Stimulated activated CD4-positive, alpha-beta T cell treated with anti-CD3 and anti-CD28 coated beads, TNF-alpha, amount 100 ng/mL, for 48 hours (primary cell): Measurements from ENCODE around the gene CST4.
"Not testable (repeated sequence)": the region's sequence is repeated elsewhere in the genome, so short reads cannot be mapped to it uniquely, and the experiment has no call there.

Experiments
- DNase-seq, 3 donors: peaks; one replicate each; pipeline ENCODE4 v3.0.0-alpha.2; 2020; ENCODE audit warnings: low read depth in 3 of 3

Gene CST4

DNA sequence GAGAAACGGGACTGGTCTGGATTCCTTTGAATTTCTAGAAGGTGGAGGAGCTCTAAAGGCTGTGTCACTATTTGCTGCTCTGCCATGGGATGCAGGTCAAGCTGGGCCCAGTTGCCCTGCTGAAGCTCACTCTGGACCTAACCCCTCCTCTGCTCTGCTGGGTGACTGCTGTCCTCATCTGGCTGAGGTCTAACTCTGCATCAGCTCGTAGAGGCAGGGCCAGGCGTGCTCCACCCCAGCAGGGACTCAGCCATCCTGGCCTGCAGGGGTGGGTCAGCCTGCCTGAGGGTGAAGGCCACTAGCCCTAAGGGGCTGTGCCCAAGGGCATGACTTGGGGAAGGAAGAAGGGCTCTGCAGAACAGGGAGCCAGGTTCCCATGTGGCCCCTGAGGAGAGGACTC, 852 bp downstream of the CST4 start:
- no peak for DNase-seq

DNA sequence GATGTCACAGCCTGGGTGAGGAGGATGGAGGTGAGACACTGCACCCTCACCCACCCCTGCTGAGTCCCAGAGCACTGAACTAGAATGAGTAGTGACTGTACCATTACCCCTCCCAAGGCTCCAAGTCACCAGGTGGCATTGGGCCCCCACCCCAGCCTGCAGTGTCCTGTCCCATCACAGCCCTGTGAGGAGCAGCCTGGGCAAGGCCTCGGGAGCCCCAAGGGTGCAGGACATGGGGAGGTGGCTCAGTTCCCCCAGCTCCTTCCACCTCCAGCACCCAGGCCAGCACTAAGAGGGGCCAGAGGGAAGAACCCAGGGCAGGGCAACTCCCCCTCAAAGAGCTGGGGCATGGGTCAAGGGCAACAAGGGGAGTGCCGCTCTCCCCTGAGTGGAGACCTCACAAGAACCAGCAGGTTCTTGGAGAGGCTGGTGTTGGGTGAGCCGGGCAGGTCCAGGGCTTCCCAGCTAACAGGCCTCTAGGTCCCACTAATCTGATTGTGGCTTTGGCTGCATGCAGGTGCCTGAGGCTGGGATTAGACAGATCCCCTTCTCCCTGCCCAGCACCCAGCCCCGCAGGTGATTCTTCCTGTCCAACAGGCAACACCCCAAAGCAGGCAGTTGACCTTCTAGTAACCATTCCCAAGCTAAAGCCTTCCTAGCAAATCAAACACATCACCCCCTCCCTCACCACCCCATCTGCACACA, 2.6 kb downstream of the CST4 start:
- no peak for DNase-seq

DNA sequence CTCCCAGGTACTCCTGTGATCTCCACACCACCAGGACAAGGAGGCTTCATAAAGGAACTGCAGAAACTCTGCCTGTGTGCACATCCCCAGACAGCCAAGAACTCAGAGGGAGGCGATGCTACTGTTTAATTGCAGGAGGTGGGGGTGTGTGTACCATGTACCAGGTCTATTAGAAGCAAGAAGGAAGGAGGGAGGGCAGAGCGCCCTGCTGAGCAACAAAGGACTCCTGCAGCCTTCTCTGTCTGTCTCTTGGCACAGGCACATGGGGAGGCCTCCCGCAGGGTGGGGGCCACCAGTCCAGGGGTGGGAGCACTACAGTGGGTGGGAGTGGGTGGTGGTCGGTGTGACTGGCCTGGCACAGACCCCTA, 3.3 kb downstream of the CST4 start:
- DNase-seq = not testable (repeated sequence)

DNA sequence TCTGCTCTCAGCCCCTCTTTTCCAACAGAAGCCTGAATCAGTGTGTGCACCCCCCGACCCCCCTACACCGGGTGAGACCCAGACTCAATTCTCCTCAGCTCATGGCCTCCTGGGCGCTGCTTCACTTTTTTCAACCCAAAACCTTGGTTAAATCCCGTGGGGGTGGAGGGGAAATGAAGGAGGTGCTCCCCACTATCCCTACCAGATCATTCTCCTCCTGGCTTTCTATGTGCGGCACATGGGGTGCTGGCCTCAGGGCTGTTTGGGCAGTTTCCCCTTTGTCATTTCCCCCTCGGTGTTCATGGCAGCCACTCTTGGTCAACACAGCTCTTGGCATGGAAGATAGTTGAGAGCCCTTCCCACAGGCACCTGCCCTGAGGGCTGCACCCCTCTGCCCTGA, 4.6 kb downstream of the CST4 start:
- DNase-seq = no peak

DNA sequence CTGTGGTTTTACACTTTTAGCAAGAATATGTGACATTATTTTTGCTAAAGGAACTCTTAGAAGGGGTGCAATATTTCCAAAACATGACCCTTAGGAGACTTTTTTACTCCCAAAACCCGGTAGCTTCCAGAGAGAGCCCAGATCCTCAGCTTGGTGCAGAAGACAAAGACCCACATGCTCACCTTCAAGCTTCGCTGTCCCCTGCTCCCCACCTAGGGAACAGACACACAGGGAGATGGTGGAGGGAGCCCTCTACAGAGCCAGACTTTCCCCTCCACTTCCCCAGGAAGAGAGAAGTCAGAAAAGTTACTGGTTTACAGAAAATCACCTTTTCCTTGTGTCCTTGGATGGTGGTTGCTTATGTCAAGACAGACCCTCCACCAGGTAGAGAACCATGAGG, 5.0 kb downstream of the CST4 start:
- no peak for DNase-seq

DNA sequence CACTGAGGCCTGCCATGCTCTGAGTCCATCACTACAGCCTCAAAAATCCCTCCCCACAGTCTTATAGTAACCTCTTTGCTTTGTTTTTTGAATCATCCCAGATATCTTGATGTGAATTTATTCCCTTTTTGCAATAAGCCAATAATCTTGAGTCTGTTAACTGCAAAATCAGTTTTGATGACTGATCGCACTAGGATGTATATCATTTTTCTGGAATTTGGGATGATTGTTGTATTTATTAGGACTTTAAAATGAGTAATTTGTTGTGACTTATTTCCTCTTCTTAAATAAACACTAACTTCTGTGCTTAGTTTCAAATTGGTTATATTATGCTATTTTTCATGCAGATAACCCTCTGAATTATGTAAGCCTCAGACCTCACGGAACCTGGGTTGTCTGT, 5.6 kb downstream of the CST4 start:
- DNase-seq = no peak

DNA sequence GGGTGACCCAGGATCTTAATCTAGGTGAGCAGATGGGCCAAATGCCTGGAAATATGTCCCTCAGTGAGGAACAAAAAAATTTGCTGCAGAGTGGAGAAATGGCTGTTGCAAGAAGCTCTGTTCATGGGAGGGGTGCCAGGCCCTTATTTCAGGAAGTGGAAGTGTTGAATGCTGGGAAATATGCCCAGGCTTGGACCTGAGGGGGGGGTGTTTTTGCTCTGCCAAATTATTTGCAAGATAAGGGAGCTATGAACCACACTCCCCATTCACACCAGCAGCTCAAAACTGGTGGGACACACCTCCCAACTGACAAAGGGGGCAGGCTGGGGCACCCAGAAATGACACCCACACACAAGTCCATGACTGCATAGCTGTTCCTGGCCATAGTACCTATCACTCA, 8.7 kb downstream of the CST4 start:
- DNase-seq = no peak

DNA sequence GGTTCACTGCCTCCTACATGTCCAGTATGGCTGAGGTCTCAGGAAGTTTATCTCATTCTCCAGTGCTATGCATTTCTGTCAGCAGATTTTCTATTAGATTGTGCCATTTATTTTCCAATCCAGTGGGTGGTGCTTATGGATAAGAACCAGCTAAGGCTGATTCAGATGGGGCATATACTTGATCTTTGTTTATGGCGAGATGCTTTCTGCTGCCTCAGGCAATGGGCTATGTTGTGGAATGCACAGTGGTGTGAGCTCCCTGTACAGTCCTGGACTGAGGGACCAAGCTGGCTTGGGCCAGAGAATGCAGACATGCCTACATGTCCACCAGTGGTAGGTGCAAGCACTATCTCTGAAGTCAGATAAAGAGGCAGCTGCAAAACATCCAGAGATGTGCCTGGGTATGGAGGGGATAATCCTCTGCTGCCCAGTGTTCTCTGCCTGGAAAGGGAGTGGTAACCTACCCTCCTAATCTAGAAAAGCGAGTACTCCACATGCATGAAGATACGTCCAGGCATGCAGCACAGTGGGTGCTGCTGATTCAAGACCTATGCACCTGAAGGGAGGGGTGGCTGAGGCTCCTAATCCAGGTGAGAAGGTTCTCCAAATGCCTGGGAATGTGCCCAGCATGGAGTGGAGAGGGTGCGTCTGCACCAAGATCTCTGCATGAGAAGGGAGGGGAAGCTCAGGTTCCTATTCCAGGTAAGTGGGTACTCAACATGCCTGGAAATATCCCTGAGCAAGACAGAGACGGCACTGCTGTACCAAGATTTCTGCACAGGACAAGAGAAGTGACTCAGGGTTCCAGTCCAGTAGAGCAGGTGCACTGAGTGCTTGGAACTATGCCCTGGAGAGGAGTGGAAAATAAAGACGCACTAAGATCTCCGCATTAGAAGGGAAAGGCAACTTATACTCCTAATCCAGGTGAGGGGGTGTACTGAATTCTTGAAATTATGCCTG, 9.4 kb downstream of the CST4 start:
- no peak for DNase-seq

DNA sequence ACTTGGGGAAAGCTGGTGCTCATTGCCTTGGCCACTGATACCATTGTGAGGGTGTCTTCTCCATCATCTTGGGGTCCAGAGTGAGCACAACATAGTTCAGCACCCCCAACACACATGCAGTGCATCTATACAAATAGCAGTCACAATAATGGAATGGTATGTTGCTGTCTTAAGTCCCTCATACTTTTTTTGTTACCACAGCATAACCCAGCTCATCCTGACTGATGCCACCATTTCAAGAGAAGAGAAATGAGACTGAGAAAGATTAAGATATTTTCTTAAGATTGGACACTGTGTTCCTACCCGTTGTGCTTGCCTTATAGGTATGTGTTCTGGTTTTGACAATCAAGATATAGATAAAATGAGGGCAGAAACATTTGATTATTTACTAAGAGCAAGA, 15.6 kb downstream of the CST4 start:
- DNase-seq = no peak

DNA sequence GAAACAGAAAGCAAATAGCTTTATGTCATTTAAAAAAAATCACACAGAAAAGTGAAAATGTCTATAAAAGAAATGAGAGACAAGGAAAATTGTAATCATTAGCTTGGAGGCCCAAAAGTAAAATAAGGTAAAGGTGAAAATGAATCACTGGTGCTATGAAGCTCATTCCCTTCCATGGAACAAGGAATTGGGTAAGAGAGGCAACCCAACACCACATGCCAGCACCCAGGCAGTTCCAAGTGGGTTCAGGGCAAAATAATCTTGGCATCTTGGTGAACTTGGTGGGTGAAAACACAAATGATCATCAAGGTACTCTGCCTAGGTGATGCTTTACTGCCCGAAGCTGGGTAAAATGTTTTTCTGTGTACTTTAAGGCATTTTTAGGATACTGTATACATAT, 16.7 kb downstream of the CST4 start:
- DNase-seq = no peak

DNA sequence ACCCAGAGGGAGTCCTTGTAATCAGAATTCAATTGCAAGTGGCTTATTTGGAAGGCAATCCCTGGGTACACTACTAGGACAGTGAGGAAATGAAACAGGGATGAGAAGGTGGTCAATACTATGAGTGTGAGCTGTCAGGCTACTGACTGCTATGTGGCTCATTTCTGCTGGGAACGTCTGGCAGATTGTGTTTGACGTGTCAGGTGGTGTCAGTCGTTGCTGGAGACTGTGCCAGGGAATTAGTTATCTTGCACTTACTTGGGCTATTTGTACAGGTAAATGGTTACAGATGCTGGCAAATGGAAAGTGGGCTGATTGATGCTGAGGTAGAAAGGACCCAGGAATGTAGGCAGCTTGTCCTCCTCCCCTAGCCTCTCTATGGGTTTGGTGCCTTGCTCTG, 17.4 kb downstream of the CST4 start:
- no peak for DNase-seq

DNA sequence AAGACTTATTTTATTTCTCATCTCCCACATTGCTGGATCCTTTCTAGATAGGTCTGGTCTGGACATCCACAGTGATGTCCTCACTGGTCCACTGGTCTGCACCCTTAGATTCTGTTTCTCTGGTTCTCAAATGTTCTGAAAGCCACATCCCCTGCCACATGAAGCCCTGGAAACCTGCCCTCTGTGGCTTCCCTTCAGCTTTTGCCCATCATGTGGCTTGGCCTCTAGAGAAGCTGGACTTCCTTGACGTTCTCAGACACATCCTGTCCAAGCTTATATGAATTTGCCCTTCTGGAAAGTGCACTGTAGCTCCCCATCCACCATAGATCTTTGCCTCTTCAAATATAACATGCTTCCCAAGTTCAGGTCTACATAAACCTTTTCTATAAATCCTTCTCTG, 18.5 kb downstream of the CST4 start:
- DNase-seq = no peak

DNA sequence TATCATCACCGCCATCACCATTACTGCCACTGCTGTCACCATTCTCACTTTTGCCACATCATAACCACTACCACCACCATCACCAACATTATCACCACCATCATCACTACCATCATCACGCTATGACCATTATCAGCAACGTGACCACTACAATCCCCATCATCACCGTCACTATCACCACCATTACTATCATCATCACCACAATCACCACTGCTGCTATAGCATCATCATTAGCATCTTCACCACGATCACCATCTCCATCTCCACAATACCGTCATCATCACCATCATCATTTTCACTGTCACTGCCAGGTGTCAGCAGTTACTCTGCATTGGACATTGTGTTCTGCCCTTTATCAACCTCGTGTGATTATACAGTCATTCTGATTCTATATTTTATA, 19.0 kb downstream of the CST4 start:
- DNase-seq = no peak

DNA sequence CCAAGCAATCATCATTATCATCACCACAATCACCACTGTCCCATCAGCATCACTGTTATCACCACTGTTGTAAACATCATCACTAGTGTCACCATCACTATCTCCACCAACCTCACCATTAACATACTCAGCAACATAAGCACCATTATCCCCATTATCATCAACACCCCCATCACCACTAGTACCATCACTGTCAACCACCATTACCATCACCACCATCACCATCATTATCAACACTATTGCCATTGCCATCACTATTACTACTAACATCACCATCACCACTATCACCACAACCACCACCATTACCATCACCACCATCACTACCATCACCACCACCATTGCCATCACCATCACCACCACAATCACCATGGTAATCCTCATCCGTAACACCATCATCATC, 19.5 kb downstream of the CST4 start:
- DNase-seq = no peak

DNA sequence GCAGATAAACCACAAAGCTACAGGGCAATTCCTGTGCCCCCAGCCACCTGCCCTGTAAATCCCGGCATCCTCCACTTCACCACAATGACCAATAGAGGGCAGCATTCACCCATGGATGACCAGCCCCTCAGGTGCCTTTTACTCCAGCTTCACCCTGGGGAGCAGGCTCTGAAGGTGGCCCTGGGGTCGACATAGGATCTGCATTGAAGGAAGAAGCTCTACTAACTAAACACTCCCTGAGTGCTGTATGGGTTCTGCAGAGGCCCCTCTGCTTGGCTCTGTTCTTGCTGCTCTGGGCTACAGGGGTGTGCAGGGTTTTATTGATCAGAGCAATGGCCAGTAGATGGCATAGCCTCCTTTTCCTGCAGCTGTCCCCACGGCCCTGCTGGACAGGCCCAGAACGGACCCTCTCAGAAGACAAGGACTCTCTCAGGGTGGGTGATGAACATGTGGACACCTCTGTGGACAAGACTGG, 20.3 kb downstream of the CST4 start:
- DNase-seq = peak; percentile 6 to 27 (median 20)

DNA sequence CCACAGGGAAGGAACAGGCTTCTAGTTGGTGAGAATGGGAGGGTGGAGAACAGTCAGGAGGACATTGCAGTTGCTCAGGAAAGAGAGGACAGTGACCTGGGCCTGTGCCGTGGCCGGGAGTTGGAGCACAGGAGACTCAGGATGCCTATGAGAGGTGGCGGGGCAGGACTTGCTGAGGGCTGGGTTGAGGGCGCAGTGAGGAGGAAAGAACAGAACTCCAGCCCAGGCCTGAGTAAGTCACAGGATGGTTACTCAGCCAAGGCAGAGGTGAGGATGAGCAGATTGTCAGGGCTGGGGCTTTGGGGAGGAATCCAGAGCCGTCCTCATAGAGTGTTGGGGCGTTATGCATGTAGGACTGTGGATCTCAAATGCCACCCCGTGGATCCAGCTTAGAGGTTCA, 21.2 kb downstream of the CST4 start:
- DNase-seq = no peak

DNA sequence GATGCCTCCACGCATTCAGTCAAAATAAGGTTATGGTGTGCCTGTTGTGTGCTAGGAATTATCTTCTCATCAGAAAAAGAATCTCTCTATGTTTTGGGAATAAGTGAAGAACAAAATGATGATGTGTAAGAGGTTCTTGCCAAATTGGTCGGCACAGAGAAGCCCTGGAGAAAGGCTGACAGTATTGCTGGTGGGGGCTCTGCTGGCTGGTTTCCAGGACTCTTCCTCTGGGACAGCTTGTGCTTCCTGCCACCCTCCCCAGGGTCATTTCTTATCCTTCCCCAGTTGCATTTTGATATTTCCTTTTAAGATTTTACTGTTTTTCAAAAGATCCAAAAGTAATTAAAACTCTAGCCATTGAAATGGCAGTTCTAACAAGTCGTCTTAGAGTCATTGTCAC, 22.1 kb downstream of the CST4 start:
- no peak for DNase-seq

DNA sequence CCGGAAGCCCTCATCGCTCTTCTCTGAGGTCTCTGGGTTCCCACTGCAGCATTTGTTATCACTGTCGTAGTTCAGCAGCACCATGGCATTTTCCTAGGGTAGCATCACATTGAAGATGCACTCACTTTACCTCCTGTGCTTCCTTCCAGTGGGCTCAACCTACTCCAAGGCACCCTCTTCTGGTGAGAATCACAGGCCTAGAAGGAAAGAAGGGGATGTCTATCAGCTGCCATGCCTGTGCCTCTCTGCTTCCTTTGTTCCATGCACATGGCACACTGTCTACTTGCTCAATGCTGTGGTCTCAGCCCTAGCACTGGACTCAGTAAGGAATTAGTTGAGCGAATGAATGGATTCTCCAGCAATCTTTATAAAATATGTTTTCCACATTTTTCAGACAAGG, 22.6 kb downstream of the CST4 start:
- DNase-seq = no peak

DNA sequence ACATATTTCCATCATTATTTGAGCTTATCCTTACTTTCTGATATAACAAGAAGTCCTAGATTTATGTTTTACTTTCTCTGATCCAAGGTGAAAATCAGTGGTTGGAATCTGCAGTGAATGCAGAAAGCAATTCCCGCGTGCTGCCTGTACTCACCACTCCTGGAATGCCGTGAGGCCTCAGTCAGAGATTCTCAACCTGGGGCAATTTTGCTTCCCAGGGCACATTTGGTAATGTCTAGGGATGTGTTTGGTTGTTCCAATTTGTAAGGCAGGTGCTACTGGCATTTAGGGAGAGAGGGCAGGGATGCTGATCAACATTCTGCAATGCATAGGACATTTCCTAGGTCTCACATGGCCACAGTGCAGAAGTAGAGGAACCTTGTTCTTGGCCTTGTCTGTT, 23.9 kb downstream of the CST4 start:
- DNase-seq = no peak

DNA sequence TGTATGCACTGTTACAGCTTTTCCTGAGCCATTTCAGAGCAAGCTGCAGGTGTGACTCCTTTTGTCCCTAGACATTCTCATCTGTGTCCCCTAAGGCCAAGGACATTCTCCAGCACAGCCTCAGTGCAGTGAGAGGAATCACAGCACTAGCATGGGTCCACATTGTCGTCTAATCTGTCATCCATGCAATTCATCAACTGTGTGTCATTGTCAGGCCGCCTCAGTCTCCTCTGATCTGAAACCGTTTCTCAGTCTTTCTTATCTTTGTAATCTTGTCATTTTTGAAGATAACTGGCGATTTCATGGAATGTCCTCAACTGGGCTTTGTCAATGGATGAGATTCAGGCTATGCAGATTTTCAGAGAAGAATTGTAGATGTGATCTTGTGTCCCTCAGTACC, 24.8 kb downstream of the CST4 start:
- not testable (repeated sequence) for DNase-seq

DNA sequence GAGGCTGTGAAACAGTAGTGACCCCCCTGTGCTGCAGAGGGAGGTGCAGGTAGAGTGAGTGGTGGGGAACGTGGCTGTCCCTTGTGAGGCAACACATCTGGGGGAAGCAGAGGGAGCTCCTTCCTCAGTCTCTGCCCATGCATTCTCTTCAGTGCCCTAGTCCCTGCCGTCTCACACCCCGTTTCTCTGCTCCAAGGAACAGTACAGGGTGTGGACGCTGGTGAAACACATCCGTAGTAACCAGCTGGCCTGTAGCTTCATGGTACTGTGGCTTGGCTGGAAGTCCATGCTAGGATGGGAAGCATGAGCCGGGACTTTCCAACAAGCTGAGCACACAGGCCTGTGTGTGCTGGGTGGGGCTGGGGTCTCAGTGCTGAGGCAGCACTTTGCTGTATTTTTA, 25.7 kb downstream of the CST4 start:
- DNase-seq = no peak

DNA sequence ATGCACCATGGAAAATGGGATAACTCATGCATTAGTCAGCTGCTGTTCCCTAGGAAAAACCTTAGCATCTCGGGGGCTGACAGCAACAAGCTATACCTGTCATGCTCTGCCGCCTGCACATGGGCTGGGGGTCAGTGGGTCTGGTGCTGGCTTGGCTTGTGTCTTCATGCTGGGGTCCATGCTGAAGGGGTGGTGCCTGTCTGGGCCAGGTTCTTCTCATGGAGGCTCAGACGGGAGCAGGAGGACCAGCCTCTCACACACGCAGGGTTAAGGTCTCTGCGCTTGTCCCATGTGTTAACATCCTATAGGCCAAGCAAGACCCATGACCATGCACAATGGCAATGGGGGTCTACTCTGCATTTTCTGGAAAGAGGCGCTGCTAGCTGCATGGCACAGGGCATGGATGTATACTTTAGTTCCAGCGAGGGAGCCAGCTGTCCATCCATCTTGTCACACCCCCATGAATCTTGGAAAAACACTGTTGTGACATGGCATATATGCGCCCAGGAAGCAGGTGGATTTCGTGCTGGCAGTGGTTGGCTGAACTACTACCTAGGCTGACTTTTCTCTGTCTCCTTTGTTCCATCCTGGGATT, 26.5 kb downstream of the CST4 start:
- no peak for DNase-seq

DNA sequence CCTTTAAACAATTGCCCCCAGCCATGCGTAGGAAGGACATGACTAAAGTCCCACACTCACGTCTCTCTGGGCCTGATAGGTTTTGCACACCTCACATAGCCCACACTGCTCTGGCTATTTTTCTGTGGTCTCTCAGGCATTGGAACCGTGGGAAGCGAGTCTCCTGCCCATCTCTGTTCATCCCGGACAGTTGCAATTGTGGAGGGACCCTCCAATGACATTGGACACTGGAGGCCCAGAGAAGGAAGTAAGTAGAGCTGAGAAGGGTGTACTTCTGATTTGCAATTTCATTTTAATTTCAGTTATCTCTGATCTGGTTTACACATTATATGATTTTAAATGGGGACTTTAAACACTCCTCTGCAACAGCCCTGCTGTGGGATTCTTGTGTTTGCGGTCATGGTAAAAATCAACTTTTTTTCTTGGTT, 27.8 kb downstream of the CST4 start:
- DNase-seq = no peak
